Germinal center (tissue), 1 donor: ENCODE measurements around the gene AIG1.
"Not testable (repeated sequence)": the region's sequence is repeated elsewhere in the genome, so short reads cannot be mapped to it uniquely, and the experiment has no call there.

Source experiments
- DNase-seq: peaks from one replicate; pipeline ENCODE4 v3.0.0; 2012; ENCODE audit warnings: mixed read lengths, low spot score

Gene AIG1

DNA sequence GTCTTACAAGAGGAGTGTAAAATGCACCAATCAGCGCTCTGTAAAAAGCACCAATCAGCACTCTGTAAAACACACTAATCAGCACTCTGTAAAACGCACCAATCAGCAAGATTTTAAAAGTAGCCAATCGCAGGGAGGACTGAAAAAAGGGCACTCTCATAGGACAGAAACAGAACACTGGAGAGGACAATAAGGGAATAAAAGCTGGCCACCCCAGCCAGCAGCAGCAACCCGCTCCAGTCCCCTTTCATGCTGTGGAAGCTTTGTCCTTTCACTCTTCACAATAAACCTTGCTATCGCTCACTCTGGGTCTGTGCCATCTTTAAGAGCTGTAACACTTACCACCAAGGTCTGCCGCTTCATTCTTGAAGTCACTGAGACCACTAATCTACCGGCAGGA, 1.7 kb upstream of the AIG1 start:
- no peak for DNase-seq

GRCh38 chr6:143059663-143060353, 881 bp upstream of the AIG1 start:
- DNase-seq, result no peak

GRCh38 chr6:143060354-143060805, 309 bp upstream of the AIG1 start:
- peak; percentile 66 for DNase-seq

- peak; percentile 18 for DNase-seq
These were observed 1.1 kb downstream of the AIG1 start for GRCh38 chr6:143061597-143062385.

GRCh38 chr6:143062551-143062950, 1.9 kb downstream of the AIG1 start:
- DNase-seq, result no peak

GRCh38 chr6:143063631-143064030, 2.9 kb downstream of the AIG1 start:
- no peak for DNase-seq

DNA sequence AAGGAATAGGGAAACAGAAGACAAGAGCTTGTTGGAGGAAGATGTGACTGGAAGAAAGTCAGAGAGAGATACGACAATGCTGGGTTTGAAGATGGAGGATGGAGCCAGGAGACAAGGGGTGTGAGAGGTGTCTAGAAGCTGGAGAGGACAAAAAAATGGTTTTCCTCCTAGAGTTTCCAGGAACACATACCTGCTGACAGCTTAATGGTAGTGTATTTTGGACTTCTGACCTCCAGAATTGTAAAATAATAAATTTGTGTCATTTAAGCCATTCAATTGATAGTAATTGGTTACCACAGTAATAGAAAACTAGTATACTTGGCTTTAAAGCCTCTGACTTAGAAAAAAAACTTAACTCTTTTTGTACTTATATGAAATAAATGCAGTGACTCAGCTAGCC, 3.6 kb downstream of the AIG1 start:
- no peak for DNase-seq

DNA sequence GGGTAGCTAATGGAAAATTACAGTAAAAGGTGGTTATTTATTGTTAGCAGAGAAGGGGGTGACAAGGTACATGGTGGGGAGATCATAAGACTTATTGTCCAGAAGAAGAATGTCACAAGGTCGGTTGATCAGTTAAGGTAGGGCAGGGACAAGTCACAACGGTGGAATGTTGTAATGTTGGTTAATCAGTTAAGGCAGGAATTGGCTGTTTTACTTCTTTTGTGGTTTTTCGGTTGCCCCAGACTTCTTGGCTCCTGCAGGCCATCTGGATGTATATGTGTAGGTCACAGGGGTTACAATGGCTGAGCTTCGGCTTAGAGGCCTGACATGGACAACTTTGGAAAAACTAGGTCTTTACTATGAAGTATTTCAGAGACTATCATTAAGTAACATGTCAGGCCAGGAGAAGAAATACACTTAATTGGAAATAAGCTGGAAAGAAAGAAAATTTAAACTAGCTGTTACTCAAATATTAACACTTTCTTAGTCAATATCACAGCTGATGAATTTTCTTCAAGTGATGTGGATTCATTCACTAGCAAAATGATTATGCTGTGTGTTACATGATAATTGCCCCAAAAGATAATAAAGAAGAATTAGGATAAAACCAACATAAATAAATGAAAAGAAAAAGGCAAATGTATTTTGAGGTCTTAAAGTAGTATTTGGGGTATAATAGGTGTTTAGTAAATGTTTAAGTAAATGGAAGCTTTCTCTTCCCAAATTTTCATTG, 4.4 kb downstream of the AIG1 start:
- DNase-seq, result no peak

- no peak for DNase-seq
These were observed 7.3 kb downstream of the AIG1 start for GRCh38 chr6:143068001-143068400.

- DNase-seq, result no peak
These were observed 13.4 kb downstream of the AIG1 start for GRCh38 chr6:143074101-143074500.

DNA sequence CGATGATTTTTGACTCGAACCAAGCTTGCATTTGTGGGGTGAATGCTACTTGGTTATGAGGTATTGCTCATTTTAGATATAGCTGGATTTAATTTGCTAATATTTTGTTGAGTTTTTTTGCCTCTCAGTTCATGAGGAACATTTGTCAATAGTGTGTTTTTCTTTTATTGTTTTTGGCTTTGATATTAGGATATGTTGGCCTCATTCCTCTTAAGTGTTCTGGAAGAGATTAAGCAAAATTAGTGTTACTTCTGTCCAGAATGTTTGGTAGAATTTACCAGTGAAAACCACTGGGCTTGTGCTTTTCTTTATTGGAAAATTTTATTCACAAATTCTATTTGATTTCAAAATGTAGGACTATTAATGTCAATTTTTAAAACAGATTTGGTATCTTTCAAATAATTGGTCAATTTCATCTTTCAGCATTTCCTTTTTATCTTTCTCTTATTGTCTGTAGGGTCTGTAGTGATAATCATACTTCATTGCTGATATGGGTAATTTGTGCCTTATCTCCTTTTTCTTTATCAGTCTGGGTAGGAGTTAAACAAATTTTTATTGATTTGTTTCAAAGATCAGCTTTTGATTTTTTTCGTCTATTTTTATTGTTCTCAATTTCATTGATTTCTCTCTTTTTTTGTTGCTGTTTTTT, 14.1 kb downstream of the AIG1 start:
- DNase-seq, result no peak

DNA sequence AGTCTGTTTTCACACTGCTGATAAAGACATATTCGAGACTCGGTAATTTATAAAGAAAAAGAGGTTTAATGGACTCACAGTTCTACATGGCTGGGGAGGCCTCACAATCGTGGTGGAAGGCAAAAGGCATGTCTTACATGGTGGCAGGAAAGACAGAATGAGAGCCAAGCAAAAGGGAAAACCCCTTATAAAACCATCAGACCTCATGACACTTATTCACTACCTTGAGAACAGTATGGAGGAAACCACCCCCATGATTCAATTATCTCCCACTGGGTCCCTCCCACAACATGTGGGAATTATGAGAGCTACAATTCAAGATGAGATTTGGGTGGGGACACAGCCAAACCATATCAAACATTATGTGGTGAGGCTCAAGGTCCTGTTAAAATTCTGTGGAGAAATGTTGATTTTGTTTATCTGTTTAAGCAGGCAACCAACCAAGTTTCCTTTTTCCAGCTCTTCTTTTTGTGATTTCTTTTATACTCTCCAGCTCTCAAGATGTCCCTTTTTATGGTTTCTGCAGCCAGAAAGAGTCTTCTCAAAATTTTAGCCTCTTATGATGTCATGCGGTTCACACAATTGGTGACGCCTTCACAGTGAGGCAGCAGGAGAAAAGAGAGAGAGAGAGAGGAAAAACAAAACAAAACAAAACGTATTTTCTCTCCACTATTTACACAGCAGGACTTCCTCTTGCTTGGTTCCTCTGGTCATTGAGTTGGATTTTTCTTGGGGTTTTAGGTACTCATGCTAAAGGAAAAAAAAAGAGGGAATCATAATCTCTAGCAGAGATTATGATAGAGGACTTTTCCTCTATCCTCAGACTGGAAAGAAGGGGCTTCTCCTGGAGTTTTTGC, 18.0 kb downstream of the AIG1 start:
- no peak for DNase-seq

GRCh38 chr6:143079325-143079640, 18.6 kb downstream of the AIG1 start:
- DNase-seq, result no peak

DNA sequence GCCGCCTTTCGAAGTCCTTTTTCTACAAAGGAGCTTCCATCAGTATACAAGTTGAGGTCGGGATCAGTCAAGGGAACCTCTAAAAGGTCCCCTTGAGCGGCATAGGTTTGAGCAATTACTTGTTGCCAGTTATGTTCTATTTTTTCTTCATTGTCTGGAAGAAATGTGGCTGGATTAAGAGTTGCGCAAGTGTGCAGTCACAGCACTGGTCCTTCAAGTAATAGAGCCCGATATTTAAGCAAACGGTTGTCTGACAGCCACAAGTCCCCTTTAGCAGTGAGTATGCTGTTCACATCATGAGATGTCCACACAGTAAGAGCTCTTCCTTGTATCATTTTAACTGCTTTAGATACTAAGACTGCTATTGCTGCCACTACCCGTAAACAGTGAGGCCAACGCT, 21.6 kb downstream of the AIG1 start:
- not testable (repeated sequence) for DNase-seq

DNA sequence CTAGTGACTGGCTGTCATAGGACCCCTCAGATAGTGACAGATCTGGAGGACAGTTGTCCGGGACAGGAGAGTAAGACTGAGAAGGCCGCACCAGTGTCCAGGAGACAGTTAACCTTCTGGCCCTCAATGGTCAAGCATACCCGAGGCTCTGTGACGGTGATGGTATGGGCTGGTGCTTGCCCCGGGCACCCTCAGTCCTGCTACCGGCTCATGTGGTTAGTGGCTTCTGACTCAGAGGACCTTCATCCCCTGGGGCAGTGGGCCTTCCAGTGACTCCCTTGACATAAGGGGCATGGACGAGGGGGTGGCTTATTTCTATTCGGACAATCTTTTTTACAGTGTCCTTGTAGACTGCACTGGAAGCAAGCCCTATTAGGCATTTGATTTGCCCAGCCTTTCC, 23.3 kb downstream of the AIG1 start:
- not testable (repeated sequence) for DNase-seq

DNA sequence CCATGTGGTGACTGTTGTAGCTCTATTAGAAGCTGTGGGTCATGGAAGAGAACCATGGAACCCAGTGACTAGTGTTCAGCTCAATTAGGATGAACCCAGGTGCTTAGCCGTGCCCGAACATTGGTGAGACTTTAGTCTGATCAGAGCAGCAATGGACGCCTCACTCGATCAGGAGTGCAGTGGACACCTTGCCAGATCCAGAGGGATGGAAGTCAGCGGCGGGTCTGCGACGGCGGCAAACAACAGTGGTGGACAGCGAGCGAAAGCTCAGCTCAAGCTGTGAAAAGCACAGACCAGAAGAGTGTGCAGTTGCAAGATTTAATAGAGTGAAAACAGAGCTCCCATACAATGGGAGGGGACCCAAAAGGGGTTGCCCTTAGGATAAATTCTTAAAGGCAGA, 26.6 kb downstream of the AIG1 start:
- DNase-seq, result not testable (repeated sequence)

DNA sequence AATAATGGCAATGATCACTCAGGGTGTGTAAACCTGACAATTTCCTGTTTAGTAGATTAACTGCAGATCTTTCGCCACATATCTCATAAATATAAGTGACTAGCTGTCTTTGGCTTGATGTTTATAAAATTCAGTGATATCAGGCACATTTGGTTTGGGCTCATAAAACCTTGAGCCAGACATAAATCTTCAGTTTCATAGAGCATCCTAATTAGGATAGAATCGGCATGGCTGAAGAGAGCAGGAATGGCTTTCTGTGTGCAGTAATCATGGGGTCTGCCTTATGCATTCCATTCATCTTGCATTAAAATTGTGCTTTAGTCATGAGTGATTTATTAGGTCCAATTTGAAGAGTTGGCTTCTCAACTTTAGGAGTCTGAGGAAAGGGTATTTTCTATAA, 27.2 kb downstream of the AIG1 start:
- no peak for DNase-seq

GRCh38 chr6:143090314-143091044, 29.8 kb downstream of the AIG1 start:
- no peak for DNase-seq

DNA sequence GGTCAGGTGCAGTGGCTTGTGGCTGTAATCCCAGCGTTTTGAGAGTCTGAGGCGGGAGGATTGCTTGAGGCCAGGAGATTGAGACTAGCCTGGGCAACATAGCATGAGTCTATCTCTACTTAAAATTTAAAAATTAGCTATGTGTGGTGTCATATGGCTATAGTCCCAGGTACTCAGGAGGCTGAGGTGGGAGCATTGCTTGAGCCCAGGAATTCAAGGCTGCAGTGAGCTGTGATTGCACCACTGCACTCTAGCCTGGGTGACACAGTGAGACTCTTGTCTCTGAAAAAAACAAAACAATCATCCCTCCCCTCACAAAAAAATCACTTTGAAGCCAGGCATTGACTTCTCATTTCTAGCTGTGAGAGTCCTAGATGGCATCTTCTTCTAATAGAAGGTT, 32.1 kb downstream of the AIG1 start:
- no peak for DNase-seq

DNA sequence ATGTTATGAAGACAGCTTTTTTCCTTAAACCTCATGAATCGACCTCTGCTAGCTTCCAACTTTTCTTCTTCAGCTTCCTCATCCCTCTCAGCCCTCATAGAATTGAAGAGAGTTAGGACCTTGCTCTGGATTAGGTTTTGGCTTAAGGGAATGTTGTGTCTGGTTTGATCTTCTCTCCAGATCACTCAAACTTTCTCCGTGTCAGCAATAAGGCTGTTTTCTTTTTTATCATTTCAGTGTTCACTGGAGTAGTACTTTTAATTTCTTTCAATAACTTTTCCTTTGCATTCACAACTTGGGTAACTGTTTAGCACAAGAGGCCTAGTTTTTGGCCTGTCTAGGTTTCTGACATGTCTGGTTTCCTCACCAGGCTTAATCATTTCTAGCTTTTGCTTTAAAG, 32.6 kb downstream of the AIG1 start:
- DNase-seq, result no peak

GRCh38 chr6:143096403-143096802, 35.7 kb downstream of the AIG1 start:
- no peak for DNase-seq
